ENCODE data around the gene TP53TG3E.
"Not testable (repeated sequence)": the region's sequence is repeated elsewhere in the genome, so short reads cannot be mapped to it uniquely, and the experiment has no call there.

- TF ChIP-seq POLR2A, CTCF (IDR thresholded peaks at IDR 0.05): not testable (repeated sequence)
Measured at GRCh38 chr16:33338543-33338951, 34.4 kb downstream of the TP53TG3E start.

Measured in thyroid gland (tissue), 4 donors.